Activated CD8-positive, alpha-beta memory T cell treated with anti-CD3 and anti-CD28 coated beads for 24 hours (primary cell): ENCODE data around the gene LIN7B.

Experiments used
- DNase-seq: peaks from one replicate; pipeline ENCODE4 v3.0.0-alpha.2; 2020

The LIN7B gene

DNA sequence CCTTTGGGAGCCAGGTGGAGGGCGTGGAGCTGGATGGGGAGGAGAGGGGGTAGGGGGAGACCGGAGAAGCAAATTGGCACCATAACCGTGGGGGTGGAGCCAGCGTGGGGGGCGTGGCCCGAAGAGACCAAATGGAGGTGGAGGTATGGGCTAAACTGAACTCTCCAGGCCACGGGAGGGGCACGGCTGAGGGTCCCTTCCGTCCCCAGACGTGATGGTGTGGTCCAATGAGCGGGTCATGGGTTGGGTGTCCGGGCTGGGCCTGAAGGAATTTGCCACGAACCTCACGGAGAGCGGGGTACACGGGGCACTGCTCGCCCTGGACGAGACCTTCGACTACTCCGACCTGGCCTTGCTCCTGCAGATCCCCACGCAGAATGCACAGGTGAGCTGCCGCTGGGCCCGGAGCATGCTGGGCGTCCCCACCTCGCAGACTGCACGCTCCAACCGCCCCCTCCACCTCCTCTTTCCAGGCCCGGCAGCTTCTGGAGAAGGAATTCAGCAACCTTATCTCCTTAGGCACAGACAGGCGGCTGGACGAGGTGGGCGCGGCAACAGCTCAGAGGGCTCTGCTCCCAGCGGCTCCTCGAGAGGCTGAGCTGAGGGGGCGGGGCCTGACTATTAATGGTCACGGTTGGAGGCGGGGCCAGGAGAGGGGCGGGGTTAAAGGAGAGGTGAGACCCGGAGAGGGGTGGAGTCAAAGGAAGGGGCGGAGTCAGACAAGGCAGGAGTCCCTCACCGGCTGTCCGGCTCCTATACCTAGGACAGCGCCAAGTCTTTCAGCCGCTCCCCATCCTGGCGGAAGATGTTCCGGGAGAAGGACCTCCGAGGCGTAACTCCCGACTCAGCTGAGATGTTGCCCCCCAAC is 34.8 kb downstream of the LIN7B start:
- peak; percentile 91 for DNase-seq

DNA sequence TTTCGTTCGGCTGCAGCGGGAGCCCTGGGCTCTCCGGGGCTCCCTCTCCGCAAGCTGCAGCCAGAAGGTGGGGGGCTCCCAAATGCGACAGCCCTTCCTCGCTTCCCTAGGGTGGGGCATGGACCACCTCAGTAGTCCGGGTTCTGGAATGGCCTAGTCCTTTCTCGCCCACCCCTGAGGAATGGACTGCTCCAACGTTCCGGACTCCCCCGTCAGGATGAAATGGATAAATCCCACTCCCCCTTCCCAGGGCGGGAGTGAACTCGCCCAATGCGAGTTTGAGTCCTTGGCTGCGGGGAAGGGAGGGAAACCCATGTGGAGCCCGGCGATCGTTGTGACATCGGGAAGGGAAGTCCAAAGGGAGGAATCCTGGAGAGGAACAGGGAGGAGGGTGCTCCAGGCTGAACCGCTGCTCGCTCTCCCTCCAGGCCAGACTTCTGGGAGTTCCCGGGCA is 35.5 kb downstream of the LIN7B start:
- DNase-seq, result no peak

DNA sequence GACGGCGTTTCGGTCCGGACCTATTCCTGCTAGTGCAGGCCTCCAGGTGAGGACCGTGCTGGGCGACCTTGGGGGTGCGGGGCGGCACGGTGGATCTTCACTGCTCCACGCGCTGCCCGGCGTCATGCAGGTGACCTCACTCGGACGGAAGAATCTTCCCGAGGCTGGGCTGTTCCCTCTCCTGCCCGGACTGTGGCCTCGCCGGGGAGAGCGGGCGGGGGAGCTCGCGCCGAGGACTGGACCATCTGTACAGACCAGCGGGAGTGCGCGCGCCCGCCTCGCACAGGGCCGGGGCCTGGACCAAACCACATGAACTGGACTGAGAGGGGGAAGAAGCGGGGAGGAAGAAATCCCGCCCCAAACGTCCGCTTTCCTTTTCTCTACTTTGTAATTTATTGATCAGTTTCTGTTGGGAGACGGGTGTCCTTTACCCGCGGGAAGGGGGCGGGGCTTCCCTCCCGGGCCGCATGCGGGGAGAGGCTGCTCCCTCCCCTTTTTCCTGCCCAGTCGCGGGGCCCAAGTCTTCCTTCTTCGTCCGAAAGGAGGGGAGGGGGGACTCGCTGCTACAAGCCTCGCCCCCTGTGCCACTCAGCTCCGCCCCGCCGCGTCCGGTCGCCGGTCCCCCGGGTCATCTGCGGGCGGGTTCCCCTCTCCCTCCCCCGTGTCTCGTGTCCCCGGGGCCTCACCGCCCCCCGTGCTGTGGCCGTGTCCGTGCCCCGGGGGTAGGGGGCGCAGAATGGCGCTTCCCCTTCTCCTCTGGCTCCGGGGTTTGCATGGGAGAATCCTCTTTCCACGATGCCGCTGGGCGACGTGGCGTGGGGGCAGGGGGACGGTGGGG is 36.2 kb downstream of the LIN7B start:
- DNase-seq, result peak; percentile 69

DNA sequence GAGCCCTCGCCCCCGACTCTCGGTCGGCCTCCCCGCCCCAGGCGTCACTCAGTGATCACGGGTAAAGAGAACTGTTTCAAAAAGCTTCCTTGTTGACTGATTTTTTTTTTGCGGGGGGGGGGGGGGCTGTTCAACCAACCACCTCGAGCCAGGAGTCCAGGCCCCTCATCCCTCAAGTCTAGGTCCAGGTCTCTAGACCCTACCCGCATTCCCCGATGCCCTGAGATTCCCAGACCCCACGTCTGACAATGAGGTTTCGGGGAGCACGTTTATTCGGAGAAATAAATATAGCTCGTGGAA is 36.7 kb downstream of the LIN7B start:
- DNase-seq, result no peak

DNA sequence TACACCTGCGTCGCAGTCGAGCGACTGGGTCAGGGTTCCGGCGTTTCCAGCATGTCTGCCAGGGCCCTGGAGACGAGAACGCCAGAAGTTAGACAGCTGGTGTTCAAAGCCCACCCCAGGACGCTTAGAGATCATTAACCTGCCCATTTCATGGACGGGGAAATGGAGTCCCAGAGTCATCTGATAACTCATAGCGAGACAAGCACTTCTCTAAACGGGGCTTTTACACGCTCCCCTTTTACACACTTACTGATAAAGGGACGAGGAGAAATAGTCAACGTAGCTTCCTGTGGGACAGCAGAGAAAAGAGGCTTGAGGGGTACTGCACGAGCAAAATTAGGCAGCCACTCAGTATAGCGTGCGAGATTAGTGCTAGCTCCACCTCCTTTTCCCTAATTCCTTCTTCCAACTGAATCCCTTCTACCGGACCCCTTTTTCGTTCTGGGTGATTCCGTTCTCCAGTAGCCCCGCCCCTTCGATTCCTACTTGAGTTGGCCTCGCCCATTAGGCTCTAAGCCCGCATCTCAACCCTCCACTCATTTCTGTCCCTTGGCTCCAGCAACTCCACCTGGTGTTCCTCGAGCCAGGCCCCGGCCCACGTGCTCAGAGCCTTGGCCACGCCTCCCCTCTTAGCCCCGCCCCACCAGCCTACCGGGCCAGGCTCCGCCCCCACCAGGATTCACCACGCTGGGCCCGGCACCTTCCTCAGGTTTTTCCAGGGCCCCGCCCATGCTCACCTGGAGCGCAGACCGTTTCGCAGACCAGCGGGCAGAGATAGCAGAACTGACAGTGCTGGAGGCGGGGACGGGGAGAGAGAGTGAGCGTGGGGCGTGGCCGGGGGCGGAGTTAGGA is 37.3 kb downstream of the LIN7B start:
- no peak for DNase-seq

DNA sequence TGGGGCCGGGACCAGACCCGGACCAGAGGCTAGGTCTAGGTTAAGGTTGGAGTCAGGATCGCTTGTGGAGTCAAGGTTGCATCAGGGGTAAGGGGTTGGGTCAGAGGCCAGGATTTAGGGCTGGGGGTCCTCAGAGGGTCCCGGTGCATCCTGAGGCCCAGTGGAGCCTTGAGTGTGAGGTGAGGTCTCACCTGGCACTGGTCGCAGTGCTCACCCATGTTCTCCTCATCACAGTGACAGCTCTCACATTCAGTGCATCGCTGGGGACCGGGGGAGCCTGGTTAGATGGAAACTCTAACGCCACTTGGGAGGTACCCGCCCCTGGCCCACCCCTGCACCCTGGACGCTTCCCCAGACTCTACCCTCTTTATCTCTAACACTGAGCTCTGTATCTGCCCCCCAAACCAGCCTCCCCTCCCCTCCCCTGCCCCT is 38.0 kb downstream of the LIN7B start:
- DNase-seq, result no peak

DNA sequence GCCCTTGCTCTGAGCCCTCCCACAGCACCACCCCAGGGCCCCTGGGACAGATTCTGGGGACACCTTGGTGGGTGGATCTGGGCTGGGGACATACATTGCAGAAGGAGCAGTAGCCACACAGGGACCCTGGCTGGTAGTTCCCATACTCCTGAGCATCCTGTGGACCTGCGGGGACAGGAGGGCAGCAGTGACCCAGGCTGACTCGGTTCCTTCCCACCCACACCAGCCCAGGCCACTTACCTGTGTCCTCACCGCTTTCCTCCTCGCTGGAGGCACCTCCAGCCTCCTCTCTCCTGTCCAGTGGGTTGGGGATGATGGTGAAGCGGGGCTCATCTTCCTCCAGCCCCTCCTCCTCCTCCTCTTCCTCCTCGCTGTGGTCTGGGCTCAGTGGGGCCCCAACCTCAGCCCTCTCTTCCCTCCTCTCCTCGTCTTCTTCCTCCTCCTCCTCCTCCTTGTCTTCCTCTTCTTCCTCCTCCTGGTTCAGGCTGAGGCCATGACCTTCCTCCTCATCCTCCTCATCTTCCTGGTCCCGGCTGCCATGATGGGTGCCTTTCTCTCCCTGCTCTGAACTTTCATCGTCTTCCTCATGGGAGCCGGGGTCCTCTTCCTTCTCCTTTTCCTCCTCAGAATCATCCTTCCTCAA is 39.1 kb downstream of the LIN7B start:
- DNase-seq, result no peak

DNA sequence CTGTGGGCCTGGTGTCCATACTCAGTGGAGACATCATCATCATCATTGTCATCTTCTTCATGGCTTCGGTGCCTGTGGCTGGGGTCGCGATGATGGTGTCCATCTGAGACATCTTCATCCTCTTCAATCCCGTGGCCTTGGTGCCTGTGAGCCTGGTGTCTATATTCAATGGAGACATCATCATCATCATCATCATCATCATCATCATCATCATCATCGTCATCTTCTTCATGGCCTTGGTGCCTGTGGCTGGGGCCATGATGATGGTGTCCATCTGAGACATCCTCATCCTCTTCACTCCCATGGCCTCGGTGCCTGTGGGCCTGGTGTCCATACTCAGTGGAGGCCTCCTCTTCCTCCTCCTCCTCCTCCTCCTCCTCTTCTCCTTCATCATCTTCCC is 40.1 kb downstream of the LIN7B start:
- no peak for DNase-seq

DNA sequence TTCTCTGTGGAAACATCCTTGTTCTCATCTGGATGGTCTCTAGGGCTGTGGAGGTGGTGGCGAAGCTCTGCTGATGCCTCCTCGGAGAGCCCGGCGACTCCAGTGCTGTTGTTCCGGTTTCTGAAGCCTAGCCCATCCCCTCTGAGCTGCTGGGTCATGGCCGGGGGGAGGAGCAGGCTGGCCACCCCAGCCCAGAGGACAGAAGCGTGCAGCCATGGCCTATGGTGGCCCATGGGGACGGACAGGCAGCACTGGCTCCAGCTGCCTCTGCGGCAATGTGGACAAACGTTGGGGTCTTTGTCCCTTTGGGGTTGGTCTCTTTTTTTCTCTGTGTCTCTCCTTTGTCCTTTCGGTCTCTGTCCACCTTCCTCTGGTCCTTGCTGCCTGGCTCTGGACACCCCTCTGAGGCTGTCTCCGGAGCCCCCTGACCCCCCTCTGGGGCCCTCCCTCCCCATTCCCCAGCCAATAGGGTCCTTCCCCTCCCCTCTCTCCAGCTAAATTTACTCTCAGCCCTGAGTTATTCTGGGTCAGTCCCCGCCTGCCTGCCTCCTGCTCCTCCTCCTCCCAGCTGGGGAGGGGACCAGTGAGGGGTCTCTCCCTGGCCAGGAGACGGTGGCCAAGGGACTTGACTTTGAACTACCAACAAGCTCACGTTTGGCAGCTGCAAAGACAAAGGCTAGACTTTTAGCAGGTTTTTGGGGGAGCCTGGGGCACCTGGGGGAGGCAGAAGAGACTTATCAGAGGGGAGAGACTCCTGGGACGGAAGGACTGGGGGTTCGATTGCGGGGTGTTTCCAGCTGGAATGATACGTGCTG is 41.0 kb downstream of the LIN7B start, which contains the start of gene HRC:
TSS of gene HRC (minus strand) at position 392 of the 815 bp plus-strand sequence. CDS start at position 233, 159 bp downstream.
- DNase-seq, result no peak

DNA sequence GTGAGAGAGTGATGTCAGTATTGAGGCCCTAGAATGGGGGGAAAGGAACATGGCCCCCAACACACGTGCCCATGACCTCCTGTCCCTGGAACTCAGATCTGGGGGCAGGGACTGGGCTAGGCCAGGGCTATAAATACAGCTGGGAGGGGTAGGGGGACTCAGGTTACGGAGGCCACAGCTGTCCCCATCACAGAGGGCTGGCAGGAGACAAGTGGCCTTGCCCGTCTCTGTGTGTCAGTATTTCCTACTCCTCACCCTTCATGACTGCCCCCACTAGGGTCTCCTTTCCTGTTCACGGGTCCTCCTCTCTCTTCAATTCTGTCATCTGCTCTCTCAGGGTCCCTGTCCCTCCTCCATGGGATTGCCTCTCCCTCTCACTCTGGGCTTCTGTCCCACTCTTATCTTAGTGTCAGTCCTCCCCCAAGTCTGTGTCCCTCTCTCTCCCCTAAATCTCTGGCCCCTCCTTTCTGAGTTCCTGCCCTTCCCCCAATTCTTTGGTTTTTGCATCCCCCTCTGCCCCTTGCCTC is 41.7 kb downstream of the LIN7B start:
- no peak for DNase-seq

DNA sequence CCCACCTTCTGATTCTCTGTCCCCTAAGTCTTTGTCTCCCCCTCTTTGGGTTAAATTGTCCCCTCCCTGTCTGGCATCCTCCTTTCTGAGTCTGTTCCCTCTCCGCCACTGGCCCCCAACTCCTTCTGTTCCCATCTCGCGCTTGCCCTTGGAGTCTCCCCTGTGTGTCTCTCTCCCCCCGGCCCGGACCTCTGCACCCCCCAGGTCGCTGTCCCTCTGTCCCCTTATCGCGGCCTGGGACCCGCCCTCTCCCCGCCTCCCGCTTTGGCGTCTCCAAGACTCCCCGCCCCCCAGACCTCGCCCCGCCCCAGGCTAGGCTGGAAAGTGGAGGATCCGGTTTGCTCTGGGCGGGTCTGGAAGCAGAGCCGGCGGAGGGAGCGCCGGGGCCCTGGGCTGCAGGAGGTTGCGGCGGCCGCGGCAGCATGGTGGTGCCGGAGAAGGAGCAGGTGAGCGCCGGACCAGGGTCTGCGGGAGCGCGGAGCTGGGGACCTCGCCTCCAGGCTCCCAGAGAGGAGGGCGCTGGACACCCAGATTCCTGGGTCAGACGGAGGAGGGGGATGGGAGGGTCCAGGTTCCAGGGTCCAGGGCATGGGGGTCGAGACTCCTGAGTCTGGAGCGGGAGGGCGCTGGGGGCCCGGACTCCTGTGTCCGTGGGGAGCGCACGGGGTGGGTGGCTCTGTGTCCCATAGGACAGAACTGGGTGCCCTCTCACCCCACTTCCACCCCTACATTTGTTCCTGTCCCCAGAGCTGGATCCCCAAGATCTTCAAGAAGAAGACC is 43.5 kb downstream of the LIN7B start, which contains the start of gene TRPM4:
TSS of gene TRPM4 (plus strand) at position 348 of the 780 bp plus-strand sequence. CDS start at position 423, 75 bp downstream.
- DNase-seq, result peak; percentile 77

DNA sequence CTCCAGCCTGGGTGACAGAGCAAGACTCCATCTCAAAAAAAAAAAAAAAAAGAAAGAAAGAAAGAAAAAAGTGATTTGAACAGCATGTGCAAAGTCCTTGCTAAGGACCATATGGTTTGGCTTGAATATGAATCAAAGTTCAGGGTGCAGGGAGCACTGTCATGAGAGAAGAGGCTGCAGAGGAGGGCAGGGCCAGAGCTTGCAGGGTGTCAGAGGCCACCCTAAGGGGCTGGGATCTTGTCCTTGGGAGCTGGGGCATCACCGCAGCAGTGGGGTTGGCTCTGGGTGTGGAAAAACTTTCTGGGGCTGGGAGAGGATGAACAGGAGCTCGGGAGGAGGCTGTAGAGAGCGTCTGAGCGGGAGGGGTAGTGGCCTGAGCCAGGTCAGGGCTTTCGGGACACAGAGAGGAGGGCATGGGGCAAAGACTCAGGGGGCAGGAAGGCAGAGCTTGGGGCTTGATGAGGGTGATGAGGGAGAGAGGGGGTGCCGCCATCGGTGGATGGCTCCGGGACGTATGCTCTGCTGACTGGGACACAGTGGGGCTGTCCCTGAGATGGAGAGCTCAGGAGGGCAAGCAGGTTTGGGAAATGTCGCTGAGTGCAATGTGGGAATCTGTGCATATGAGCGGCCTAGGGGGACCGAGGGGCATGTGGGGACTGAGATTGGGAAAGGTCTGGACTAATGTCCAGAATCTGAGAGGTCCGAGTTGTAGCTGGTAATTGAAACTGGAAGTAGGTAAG is 46.5 kb downstream of the LIN7B start:
- DNase-seq, result no peak

DNA sequence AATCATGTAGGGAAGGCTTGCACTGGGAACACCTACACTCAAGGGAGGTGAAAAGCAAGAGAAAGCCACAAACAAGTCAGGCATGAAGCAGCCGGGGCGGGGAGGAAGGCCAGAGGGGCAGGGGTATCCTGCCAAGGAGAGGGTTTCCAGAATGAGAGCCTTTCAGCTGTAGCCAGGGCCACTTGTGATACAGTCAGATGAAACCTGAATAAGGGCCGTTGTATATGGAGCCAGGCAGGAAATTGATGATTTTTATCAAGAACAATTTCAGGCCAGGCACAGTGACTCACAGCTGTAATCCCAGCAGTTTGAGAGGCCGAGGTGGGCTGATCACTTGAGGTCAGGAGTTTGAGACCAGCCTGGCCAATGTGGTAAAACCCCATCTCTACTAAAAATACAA is 47.8 kb downstream of the LIN7B start:
- no peak for DNase-seq

DNA sequence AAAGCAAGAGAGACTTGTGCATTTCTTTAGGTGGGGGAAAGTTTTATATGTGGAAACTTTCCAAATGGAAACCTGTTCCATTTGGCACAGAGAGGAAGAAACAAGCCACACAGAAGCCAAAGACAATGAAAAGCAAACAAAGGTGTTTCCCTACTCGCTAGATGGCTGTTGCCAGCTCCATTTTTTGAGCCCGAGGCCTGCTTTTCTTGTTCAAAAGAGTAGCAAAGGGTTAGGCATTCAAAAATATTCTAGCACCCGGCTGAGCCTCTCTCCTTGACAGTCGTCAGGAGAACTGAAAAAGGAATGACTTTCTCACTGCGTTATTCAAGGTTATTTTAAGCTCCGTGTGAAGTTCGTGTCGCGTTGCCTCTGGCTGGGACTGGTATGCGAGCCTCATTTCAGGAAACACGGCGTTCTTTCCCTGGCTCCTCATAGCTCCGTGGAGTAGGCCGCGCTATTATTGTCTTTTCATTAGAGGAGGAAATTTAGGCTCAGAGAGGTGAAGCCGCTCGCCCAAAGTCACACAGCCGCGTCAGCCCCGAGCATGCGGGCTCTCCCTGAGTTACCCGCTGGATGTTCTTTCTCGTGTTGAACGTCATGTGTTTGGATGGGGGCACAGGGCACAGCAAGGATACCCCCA is 51.1 kb downstream of the LIN7B start:
- no peak for DNase-seq

DNA sequence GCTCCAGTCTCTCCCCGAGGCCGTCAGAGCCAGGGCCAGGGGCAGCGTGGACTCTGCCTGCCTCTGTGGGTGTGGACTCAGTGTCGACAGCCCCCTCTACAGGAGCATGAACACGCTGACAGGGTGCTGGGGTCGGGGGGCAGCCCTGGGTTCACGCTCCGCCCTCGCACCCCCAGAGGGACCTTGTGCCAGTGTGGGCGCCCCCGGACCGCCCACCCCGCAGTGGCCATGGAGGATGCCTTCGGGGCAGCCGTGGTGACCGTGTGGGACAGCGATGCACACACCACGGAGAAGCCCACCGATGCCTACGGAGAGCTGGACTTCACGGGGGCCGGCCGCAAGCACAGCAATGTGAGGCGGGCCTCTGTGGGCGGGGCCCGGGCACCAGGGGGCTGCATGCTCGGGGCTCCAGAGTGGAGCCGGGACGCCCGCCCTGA is 51.7 kb downstream of the LIN7B start:
- no peak for DNase-seq

DNA sequence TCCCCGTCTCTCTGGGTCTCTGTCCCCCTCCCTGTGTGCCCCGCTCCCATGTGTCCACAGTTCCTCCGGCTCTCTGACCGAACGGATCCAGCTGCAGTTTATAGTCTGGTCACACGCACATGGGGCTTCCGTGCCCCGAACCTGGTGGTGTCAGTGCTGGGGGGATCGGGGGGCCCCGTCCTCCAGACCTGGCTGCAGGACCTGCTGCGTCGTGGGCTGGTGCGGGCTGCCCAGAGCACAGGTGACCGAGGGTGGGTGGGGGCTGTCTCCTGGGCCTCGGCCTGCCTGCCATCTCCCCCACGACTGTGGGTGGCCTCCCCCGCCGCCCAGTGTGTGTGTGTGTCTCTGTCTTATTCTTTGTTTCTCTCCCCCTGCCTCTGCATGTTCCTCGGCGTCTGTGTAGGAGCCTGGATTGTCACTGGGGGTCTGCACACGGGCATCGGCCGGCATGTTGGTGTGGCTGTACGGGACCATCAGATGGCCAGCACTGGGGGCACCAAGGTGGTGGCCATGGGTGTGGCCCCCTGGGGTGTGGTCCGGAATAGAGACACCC is 53.8 kb downstream of the LIN7B start:
- no peak for DNase-seq
